Measurements from ENCODE around the gene WWP2. TPM values are rescaled to one million over a fixed set of nuclear protein-coding genes. Genes with fewer than 3 reads are reported as not detected.
"Not testable (repeated sequence)": the region's sequence is repeated elsewhere in the genome, so short reads cannot be mapped to it uniquely, and the experiment has no call there.

WWP2 gene
- total RNA-seq, 2 donors from 2014 or later, result 34.8 to 78.8 TPM

GRCh38 chr16:69985196-69985595 is 223.1 kb downstream of the WWP2 start:
- H3K27ac ChIP-seq; DNase-seq; H3K4me1 ChIP-seq; H3K4me3 ChIP-seq; H3K27me3 ChIP-seq; H3K9me3 ChIP-seq; H3K36me3 ChIP-seq (replicated peaks in 1 of 2; ENCODE audit: insufficient read depth in 1 of 2, low read depth in 2 of 2); ATAC-seq; intact Hi-C loops (cut with DNase I): not testable (repeated sequence)
- WGBS, 2 donors, result 75 to 80% methylated on average over 1 of the region's 1 CpG

MicroRNA genes within 50 kb of the gene (microRNA counts, 767-probe panel; counts per million panel counts)
- microRNA hsa-miR-140-3p, result 0 to 736 counts per million in 2 donors
- microRNA hsa-miR-140-5p, result 736 to 6,148 counts per million in 2 donors

Small RNA genes within 50 kb of the gene (microRNA-seq; reads per million reads assigned to microRNA genes)
- gene MIR140 (ENCODE audit: borderline number of aligned reads in 2 of 2, borderline replicate concordance in 2 of 2), result 996 to 2,529 reads per million in 2 donors

Small RNA genes within 50 kb of the gene (small RNA-seq; reads per million reads assigned to genes)
- gene AC026468.1 (not detected), gene MIR140 (73.1 reads per million, percentile 96 among the genes with 10 or more reads in this experiment), gene RF00091 (not detected)

Other genes starting within 250 kb of the WWP2 start
- 10 to 100 TPM; 38.1 to 38.9 TPM for gene NFAT5, start 196.4 kb upstream of the WWP2 start, total RNA-seq
- 10 to 100 TPM; 26.5 to 36.6 TPM for gene NQO1, start 35.8 kb upstream of the WWP2 start, total RNA-seq
- 10 to 100 TPM; 28.0 to 69.0 TPM for gene NOB1, start 7.4 kb upstream of the WWP2 start, total RNA-seq
- gene CLEC18A, start 189.0 kb downstream of the WWP2 start, total RNA-seq, result 1 to 10 TPM in 1 of 2 donors, under 1 TPM in 1; 0.33 to 2.1 TPM

Data from body of pancreas (tissue), 4 donors.